Vagina (tissue), 2 donors: ENCODE results near the gene TRIB2.

Experiments used
- POLR2A ChIP-seq, 2 donors: fragments of 450-650 bp; IDR thresholded peaks; one replicate each; pipeline ENCODE4 v1.6.1; 2017; ENCODE audit warnings: antibody characterized with exemption in 2 of 2, mild to moderate bottlenecking in 2 of 2, moderate library complexity in 2 of 2
- POLR2AphosphoS5 ChIP-seq, 2 donors: sonication (generic); formaldehyde crosslinking; IDR thresholded peaks; one replicate each; pipeline ENCODE4 v1.9.0; 2017; ENCODE audit warnings: antibody characterized with exemption in 2 of 2, mild to moderate bottlenecking in 2 of 2, low read depth in 1 of 2; ENCODE audit not compliant: insufficient read depth in 1 of 2
- TF ChIP-seq, protein P1 (sequence below), 3 experiments: fragments of 450-650 bp in 2 of 3; fragments of 200-600 bp in 1 of 3; sonication (generic) in 1 of 3; IDR thresholded peaks; one replicate each; pipeline ENCODE4 v1.5.1; 2017 to 2019; ENCODE audit warnings: antibody characterized with exemption in 3 of 3, mild to moderate bottlenecking in 2 of 3, moderate library complexity in 2 of 3

DNA sequence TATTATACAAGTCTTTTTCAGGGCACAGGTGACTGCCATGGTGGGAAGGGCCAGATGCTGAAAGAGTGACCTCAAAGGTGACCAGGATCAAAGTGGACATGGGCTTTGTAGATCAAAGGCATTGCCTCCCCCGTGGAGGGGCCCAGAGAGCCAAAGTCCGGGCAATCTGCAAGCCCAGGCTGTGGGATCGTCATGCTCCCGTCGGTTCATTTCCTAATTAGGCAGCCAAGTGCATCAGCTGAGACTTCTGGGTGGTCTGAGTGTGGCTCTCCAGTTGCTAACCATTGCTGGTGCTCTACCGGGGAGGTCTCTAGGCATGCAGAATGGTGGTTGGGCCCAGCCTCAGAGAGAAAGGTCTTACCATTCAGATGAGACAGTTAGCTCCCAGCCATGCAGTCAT is 61.6 kb downstream of the TRIB2 start:
- TF ChIP-seq, protein P1, sequence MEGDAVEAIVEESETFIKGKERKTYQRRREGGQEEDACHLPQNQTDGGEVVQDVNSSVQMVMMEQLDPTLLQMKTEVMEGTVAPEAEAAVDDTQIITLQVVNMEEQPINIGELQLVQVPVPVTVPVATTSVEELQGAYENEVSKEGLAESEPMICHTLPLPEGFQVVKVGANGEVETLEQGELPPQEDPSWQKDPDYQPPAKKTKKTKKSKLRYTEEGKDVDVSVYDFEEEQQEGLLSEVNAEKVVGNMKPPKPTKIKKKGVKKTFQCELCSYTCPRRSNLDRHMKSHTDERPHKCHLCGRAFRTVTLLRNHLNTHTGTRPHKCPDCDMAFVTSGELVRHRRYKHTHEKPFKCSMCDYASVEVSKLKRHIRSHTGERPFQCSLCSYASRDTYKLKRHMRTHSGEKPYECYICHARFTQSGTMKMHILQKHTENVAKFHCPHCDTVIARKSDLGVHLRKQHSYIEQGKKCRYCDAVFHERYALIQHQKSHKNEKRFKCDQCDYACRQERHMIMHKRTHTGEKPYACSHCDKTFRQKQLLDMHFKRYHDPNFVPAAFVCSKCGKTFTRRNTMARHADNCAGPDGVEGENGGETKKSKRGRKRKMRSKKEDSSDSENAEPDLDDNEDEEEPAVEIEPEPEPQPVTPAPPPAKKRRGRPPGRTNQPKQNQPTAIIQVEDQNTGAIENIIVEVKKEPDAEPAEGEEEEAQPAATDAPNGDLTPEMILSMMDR (IDR thresholded peaks at IDR 0.05), result no peak
- TF ChIP-seq POLR2AphosphoS5 (IDR thresholded peaks at IDR 0.05; ENCODE audit: insufficient read depth in 1 of 2, low read depth in 1 of 2) (no peak), POLR2A (IDR thresholded peaks at IDR 0.05) (no peak)
